Stimulated activated CD4-positive, alpha-beta T cell treated with anti-CD3 and anti-CD28 coated beads, Interleukin-15, amount 100 ng/mL, for 48 hours (primary cell): ENCODE results near the gene PSD2.

Experiments
- DNase-seq, 2 donors: peaks; one replicate each; pipeline ENCODE4 v3.0.0-alpha.2; 2020; ENCODE audit warnings: low read depth in 2 of 2

PSD2 gene

DNA sequence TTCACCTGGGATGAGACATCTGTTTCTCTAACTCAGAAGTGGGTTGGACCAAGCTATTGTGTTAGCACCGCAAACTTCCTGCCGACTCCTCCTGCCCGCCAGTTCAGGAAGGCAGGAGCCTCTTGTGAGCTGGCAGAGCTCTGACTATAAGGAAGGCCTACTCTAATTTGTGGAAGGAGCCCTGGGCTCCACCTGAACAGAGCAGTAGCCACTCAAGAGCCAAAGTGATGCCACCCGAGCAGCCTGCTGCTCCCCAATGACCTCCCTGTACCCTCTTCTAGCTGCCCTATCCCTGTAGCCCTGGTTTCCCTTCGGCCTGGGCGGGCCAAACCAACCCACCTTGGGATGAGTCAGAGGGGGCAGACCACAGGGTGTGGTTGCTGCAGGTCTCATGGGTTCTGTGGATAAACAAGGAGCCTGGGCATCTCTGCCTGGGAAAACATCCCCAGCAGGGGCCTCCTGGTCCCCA lies 81.6 kb downstream of the PSD2 start:
- DNase-seq = no peak

GRCh38 chr5:139878093-139878492 lies 82.5 kb downstream of the PSD2 start:
- DNase-seq = no peak

- DNase-seq = no peak
These were observed 85.0 kb downstream of the PSD2 start for GRCh38 chr5:139880416-139881142.

GRCh38 chr5:139881143-139881733 lies 85.6 kb downstream of the PSD2 start:
- no peak for DNase-seq

DNA sequence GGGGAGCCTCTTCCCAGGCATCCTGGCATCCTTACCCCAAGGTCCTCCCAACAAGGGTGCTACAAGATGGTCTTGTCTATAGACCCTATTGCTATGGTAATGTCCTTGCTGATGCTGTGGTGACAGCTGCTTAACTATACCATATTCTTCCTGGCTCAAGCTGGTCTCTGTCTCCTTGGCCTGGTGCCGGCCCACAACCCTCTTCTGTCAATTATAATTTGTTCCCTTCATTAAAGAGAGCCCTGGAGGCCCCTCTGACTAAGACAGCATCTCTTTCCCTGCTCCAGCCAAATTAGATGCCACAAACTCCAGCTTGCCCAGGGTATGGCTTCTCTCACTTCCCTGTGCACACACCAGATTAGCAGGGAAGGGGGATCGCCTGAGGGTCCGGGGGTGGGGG lies 86.7 kb downstream of the PSD2 start:
- DNase-seq = no peak

DNA sequence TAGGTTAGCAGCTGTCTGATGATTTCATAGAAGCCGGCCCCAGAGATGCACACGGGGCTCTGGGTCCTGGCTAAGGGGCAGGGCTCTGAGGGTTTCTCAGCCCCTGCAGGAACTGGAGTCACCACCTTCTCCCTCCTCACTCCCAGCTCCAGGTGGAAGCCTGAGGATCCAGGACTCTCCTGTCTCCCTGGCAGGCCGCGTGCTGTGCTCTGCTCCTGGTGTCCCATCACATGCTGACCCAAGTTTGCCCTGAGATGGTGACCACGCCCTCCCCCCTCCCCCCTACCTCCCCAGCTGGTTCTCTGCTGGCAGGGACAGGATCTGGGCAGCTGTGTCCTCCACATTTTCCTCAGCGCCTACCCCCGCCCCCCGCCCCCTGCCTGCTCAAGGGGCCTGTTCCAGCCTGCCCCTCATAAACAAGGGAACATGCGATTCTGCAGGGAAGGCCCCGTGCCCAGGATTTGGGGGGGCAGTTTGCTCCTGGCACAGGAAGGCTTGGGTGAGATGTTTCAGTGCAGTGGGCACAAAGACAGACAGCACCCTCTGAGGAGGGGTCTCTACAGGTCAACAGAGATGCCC lies 87.4 kb downstream of the PSD2 start:
- no peak for DNase-seq

DNA sequence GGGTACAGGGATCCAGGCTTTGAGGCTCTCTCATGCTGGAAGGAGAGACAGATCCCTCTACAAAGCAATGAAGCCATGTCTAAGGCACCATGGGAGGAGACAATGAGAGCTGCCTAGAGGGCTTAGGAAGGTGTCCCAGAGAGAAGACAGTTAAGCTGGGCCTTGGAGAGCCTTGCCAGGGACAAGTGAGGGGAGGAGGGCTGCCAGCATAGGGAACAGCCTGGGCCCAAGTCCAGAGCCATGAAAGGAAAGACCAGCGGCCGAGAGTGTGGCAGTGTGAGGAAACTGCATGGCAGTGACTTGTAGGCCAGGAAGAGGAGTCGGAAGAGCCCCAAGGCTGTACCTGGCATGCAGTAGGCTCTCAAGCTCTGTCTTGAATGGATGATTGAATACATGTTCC lies 88.5 kb downstream of the PSD2 start:
- no peak for DNase-seq

GRCh38 chr5:139884734-139885133 lies 89.1 kb downstream of the PSD2 start:
- no peak for DNase-seq

- no peak for DNase-seq
These were observed 89.7 kb downstream of the PSD2 start for GRCh38 chr5:139885172-139885856.

DNA sequence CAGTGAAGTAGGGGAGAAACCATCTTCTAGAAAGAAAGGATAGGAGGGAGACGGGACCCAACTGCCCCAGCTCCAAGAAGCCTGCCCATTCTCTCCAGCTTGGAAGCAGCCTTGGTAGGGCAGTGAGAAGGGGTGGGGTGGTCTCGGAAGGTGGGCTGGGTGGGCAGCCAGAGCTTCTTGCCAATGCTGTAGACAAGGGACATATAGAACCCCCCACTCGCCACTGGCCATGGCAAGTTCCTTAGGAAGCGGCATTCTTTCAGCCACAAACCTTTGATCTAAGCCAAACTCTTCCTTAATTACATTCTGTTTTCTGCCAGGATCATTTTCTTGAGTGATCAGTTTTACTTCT lies 90.2 kb downstream of the PSD2 start:
- no peak for DNase-seq

DNA sequence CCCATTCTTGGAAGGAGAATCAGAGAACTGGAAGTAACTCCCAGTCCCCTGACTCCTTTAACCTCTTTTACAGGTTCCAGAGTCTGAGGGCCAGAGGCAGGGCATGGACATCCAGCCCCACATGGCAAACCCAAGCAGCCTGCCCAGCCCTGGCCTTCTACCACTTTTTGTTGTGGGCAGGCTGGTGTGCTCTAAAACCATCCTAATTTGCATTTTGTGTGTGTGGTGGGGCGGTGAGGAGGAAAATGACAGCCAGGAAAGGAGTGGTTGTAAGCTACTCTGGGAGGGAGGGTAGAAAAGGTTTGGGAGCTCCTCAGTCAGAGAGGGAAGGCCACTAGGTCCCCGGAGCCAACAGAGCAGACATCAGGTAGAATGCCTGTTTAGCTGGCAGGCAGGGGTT lies 90.6 kb downstream of the PSD2 start:
- no peak for DNase-seq

DNA sequence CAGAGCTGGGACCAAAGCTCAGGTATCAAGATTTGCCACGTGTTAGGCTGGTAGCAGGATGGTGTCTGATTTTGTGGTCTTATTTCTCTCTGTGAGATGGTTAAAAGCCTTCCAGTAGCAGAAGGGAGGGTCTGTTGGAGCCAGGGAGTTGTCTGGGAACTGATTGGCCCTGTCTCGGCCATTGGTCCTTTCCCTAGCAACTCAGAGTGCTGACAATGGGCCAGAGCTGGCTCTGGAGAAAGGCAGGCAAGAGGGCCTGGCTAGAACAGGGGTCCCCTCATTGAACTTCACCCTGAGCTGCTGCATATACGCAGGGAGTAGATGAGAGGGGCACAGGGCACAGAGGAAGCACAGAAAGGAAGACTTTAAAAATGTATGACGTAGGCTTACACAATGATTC lies 92.8 kb downstream of the PSD2 start:
- DNase-seq = no peak

DNA sequence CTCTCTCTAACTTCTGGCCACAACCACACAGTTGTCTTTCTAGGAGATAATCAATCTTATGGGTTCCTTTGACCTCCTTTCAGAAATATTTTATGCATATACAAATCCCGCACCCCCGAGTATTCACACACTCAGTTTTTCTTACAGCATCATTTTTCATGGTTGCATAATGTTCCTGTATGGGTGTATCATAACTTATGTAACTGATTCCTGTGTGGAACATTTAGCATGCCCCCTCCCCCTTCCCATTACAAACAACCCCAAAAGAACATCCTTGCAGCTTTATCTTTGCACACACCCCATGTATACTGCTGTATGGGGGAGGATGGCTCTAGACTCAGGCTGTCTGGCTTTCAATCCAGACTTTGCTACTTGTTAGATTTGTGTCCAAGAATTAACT lies 93.8 kb downstream of the PSD2 start:
- no peak for DNase-seq

DNA sequence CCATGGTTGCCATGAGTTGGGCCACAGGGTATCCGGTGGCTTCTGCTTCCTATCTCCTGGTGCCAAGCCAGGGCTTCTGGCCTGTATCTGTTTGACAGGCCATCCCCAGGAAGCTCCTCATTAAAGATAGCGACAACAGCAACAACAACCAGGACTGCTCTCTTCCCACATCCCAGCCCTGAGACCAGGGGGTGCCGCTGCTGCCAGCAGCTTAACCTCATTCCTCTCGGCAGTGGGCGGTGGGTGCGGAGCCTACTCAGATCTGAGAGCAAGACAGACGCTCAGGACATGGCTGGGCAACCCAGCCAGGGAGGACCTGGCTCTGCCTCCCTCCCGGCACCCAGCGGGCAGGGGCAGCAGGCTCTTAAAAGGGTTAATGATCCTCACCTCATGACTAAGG lies 98.3 kb downstream of the PSD2 start:
- DNase-seq = no peak
